GM19035 (cell line): Measurements from ENCODE around the gene HAUS5.

Experiments used
- ATAC-seq: cut with Tn5 transposase; IDR thresholded peaks from one replicate; pipeline ENCODE4 v1.9.1; 2021; ENCODE audit not compliant: unreplicated experiment

HAUS5 gene

GRCh38 chr19:35669974-35670373 lies 57.4 kb downstream of the HAUS5 start:
- no peak for ATAC-seq

- no peak for ATAC-seq
Measured at GRCh38 chr19:35670686-35671085, 58.2 kb downstream of the HAUS5 start.

- no peak for ATAC-seq
Measured at GRCh38 chr19:35671818-35672217, 59.3 kb downstream of the HAUS5 start.

- ATAC-seq = no peak
Measured at GRCh38 chr19:35673121-35673804, 60.7 kb downstream of the HAUS5 start.
